ENCODE results near the gene SCAPER.

GRCh38 chr15:76327191-76328105 is 577.7 kb downstream of the SCAPER start:
- TF ChIP-seq, protein P1, sequence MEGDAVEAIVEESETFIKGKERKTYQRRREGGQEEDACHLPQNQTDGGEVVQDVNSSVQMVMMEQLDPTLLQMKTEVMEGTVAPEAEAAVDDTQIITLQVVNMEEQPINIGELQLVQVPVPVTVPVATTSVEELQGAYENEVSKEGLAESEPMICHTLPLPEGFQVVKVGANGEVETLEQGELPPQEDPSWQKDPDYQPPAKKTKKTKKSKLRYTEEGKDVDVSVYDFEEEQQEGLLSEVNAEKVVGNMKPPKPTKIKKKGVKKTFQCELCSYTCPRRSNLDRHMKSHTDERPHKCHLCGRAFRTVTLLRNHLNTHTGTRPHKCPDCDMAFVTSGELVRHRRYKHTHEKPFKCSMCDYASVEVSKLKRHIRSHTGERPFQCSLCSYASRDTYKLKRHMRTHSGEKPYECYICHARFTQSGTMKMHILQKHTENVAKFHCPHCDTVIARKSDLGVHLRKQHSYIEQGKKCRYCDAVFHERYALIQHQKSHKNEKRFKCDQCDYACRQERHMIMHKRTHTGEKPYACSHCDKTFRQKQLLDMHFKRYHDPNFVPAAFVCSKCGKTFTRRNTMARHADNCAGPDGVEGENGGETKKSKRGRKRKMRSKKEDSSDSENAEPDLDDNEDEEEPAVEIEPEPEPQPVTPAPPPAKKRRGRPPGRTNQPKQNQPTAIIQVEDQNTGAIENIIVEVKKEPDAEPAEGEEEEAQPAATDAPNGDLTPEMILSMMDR (IDR thresholded peaks at IDR 0.05): no peak
- TF ChIP-seq POLR2A (IDR thresholded peaks at IDR 0.05): no peak

All from breast epithelium (tissue), 3 donors.